GM12864 (cell line): ENCODE results near the gene CEBPA.

ENCODE experiments used
- DNase-seq: peaks from one replicate; pipeline ENCODE4 v3.0.0-alpha.2; 2011; ENCODE audit warnings: low read depth
- H3K4me3 ChIP-seq: 2 replicates; pipeline ENCODE4 v1.5.1; 2011; ENCODE audit warnings: mild to moderate bottlenecking, low read depth, low read length, control low read depth
- TF ChIP-seq, protein P1 (sequence below): IDR thresholded peaks from 2 replicates; pipeline ENCODE4 v1.5.1; 2011; ENCODE audit warnings: low read depth, mild to moderate bottlenecking, moderate library complexity, low read length, control low read depth, inconsistent platforms; ENCODE audit errors: missing control alignments

The CEBPA gene

GRCh38 chr19:33261511-33262189, 40.7 kb downstream of the CEBPA start:
- TF ChIP-seq, protein P1, sequence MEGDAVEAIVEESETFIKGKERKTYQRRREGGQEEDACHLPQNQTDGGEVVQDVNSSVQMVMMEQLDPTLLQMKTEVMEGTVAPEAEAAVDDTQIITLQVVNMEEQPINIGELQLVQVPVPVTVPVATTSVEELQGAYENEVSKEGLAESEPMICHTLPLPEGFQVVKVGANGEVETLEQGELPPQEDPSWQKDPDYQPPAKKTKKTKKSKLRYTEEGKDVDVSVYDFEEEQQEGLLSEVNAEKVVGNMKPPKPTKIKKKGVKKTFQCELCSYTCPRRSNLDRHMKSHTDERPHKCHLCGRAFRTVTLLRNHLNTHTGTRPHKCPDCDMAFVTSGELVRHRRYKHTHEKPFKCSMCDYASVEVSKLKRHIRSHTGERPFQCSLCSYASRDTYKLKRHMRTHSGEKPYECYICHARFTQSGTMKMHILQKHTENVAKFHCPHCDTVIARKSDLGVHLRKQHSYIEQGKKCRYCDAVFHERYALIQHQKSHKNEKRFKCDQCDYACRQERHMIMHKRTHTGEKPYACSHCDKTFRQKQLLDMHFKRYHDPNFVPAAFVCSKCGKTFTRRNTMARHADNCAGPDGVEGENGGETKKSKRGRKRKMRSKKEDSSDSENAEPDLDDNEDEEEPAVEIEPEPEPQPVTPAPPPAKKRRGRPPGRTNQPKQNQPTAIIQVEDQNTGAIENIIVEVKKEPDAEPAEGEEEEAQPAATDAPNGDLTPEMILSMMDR: no peak
- H3K4me3 ChIP-seq: no peak overlapping the region
- no peak for DNase-seq

- no peak for DNase-seq
- TF ChIP-seq, protein P1: no peak
These were observed 41.5 kb downstream of the CEBPA start for GRCh38 chr19:33260628-33261418.

GRCh38 chr19:33259539-33259938, 42.8 kb downstream of the CEBPA start:
- TF ChIP-seq, protein P1: no peak
- no peak for DNase-seq
- H3K4me3 ChIP-seq: no peak overlapping the region

More at GRCh38 chr19:33260628-33261418, 41.5 kb downstream of the CEBPA start:
- H3K4me3 ChIP-seq: no peak overlapping the region

- TF ChIP-seq, protein P1: no peak
- H3K4me3 ChIP-seq: no peak overlapping the region
- no peak for DNase-seq
These were observed 44.5 kb downstream of the CEBPA start for GRCh38 chr19:33257828-33258227.

DNA sequence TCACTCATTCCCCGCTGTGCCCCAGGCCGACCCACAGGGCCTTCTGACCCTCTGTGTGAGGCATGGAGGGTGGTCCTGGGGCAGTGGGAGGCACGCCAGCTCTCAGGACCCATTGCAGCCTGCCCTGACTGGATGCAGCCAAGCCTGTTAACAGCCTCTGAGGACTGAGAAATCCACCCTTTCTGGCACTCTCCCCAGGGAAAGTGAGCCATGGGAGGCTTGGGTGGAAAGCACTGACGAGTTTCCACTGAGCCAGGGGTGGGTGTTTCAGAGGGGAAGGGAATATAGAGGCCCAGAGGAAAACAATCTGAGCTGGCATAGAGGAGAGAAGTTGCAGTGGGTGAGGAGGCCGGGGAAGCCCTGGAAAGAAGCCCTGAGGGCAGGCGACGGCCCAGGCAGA, 46.1 kb downstream of the CEBPA start:
- no peak overlapping the region for H3K4me3 ChIP-seq
- DNase-seq: no peak
- TF ChIP-seq, protein P1: no peak

GRCh38 chr19:33255781-33256180, 46.6 kb downstream of the CEBPA start:
- DNase-seq: no peak
- no peak overlapping the region for H3K4me3 ChIP-seq
- TF ChIP-seq, protein P1: no peak

GRCh38 chr19:33254245-33254824, 48.0 kb downstream of the CEBPA start:
- H3K4me3 ChIP-seq: no peak overlapping the region
- TF ChIP-seq, protein P1: no peak
- DNase-seq: no peak
